ENCODE results near the gene LHPP.

LHPP gene

DNA sequence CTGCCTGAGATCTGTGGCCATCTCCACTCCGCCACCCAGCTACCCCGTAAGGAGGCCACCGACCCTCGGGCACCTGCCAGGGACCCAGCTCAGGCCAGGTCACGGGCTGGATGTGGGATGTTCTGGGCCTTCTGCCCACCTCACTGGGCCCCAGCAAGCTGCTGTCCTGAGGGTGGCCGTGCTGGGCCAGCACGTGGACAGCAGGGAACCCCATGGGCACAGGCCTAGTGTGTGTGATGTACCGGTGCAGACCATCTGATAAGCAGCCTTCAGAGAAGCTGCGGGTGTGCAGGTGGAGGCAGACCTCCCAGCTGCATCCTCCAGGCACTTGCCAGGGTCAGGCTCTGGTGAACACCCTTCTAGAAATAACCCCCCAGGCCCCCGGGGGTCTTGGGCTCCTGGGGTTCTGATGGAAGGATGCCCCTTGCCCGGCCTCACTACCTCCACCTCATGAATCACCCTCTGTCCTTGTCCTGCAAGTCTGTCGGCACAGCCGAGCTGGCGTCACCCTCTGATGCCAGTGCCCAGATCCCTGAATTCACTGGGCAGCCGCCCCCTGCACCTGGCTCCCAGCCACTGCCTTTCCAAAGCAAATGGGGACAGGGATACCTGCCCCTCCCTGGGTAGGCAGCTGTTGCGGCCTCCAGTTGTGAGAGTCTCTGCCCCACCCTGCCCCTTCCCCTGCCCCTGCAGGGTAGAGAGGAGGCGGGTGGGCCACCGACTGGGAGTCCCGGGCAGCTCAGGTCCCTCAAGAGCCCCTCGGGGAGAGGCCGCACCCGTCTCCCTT is 142.8 kb downstream of the LHPP start:
- Histone ChIP-seq H3K9me3 (ENCODE audit: control insufficient read depth, low read length) (no peaks in the 10 kb centered on the region), H3K27ac (ENCODE audit: low read length, poor library complexity, severe bottlenecking) (no peak overlapping the region), H4K91ac (ENCODE audit: low read length) (no peak overlapping the region), H2AFZ (ENCODE audit: low read depth, low read length) (no peak overlapping the region), H3K9ac (ENCODE audit: low read length) (no peak overlapping the region), H2BK12ac (ENCODE audit: low read length in 2 of 2) (no peak overlapping the region), H3K4ac (ENCODE audit: low read depth in 1 of 2, low read length in 2 of 2) (no peak overlapping the region), H2BK15ac (ENCODE audit: low read depth, poor library complexity, severe bottlenecking) (no peak overlapping the region), H3K4me1 (ENCODE audit: control insufficient read depth, insufficient read depth, low read depth, low read length) (no peaks in the 10 kb centered on the region), H3K4me2 (ENCODE audit: low read length, poor library complexity, severe bottlenecking) (no peak overlapping the region), H3K23ac (ENCODE audit: low read length in 2 of 2) (no peak overlapping the region), H3K18ac (ENCODE audit: low read depth in 1 of 2, low read length in 2 of 2) (no peak overlapping the region), H3K79me1 (replicated peaks; ENCODE audit: low read length, poor library complexity, severe bottlenecking) (no peaks in the 10 kb centered on the region), H2AK5ac (ENCODE audit: low read length, severe bottlenecking) (no peak overlapping the region), H3K36me3 (ENCODE audit: control insufficient read depth in 1 of 2, insufficient read depth in 2 of 2, low read depth in 1 of 2, low read length in 2 of 2) (no peaks in the 10 kb centered on the region), H2BK120ac (ENCODE audit: low read depth, low read length) (no peak overlapping the region), H3K4me3 (ENCODE audit: insufficient read depth in 1 of 2, low read depth in 1 of 2, low read length in 2 of 2) (no peak overlapping the region), H4K8ac (ENCODE audit: low read length) (no peak overlapping the region), H2BK5ac (ENCODE audit: low read depth, low read length, poor library complexity, severe bottlenecking) (no peak overlapping the region), H3K14ac (ENCODE audit: low read length in 2 of 2) (no peak overlapping the region), H3K27me3 (ENCODE audit: control insufficient read depth in 1 of 2, insufficient read depth in 1 of 2, low read length in 2 of 2) (peaks cover 0 to under 1% of the 10 kb centered on the region in 2 experiments)
- WGBS = 86% methylated on average over 22 of the region's 22 CpGs
- DNase-seq = no peak

- no peak overlapping the region for H2BK15ac ChIP-seq (ENCODE audit: low read depth, poor library complexity, severe bottlenecking)
Observed at GRCh38 chr10:124605001-124605370, 143.4 kb downstream of the LHPP start.

DNA sequence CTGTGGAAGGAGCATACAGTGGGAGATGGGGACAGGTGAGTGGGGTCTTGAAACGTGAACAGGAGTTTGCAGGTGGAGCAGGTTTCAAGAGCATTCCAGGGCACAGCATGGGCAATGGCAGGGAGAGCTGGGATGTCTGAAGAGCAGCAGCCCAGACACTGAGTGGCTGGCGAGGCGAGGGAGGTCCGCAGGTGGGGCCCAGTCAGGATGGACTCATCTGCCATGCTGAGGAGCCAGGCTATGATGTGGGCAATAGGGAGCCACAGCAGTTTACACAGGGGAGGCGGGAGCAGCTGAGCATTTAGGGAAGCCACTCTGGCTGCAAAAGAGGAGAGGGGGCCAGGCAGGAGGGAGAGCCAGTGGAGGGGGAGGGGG is 143.8 kb downstream of the LHPP start:
- H2BK12ac ChIP-seq (ENCODE audit: low read length in 2 of 2) = no peak overlapping the region
- no peak overlapping the region for H3K27ac ChIP-seq (ENCODE audit: low read length, poor library complexity, severe bottlenecking)
- no peak overlapping the region for H4K8ac ChIP-seq (ENCODE audit: low read length)
- DNase-seq = no peak
- no peak overlapping the region for H3K4me2 ChIP-seq (ENCODE audit: low read length, poor library complexity, severe bottlenecking)
- no peak overlapping the region for H2BK15ac ChIP-seq (ENCODE audit: low read depth, poor library complexity, severe bottlenecking)
- H3K9me3 ChIP-seq (ENCODE audit: control insufficient read depth, low read length) = no peaks in the 10 kb centered on the region
- WGBS = 92% methylated on average over 5 of the region's 5 CpGs
- no peak overlapping the region for H3K18ac ChIP-seq (ENCODE audit: low read depth in 1 of 2, low read length in 2 of 2)
- H2BK120ac ChIP-seq (ENCODE audit: low read depth, low read length) = no peak overlapping the region
- H3K4me1 ChIP-seq (ENCODE audit: control insufficient read depth, insufficient read depth, low read depth, low read length) = no peaks in the 10 kb centered on the region
- H3K4ac ChIP-seq (ENCODE audit: low read depth in 1 of 2, low read length in 2 of 2) = no peak overlapping the region
- no peak overlapping the region for H3K14ac ChIP-seq (ENCODE audit: low read length in 2 of 2)
- H3K79me1 ChIP-seq (replicated peaks; ENCODE audit: low read length, poor library complexity, severe bottlenecking) = no peaks in the 10 kb centered on the region
- no peak overlapping the region for H2AK5ac ChIP-seq (ENCODE audit: low read length, severe bottlenecking)
- no peaks in the 10 kb centered on the region for H3K27me3 ChIP-seq (ENCODE audit: control insufficient read depth in 1 of 2, insufficient read depth in 1 of 2, low read length in 2 of 2)
- H3K9ac ChIP-seq (ENCODE audit: low read length) = no peak overlapping the region
- no peak overlapping the region for H4K91ac ChIP-seq (ENCODE audit: low read length)
- no peak overlapping the region for H2BK5ac ChIP-seq (ENCODE audit: low read depth, low read length, poor library complexity, severe bottlenecking)
- H3K36me3 ChIP-seq (ENCODE audit: control insufficient read depth in 1 of 2, insufficient read depth in 2 of 2, low read depth in 1 of 2, low read length in 2 of 2) = no peaks in the 10 kb centered on the region
- no peak overlapping the region for H2AFZ ChIP-seq (ENCODE audit: low read depth, low read length)
- no peak overlapping the region for H3K23ac ChIP-seq (ENCODE audit: low read length in 2 of 2)
- H3K4me3 ChIP-seq (ENCODE audit: insufficient read depth in 1 of 2, low read depth in 1 of 2, low read length in 2 of 2) = peak overlapping the region in 1 of 2 experiments; percentile 1

More at GRCh38 chr10:124605001-124605370, 143.4 kb downstream of the LHPP start:
- no peak overlapping the region for H3K14ac ChIP-seq (ENCODE audit: low read length in 2 of 2)
- H4K8ac ChIP-seq (ENCODE audit: low read length) = no peak overlapping the region
- H3K9ac ChIP-seq (ENCODE audit: low read length) = no peak overlapping the region
- 77% methylated on average over 8 of the region's 8 CpGs for WGBS
- H2AK5ac ChIP-seq (ENCODE audit: low read length, severe bottlenecking) = no peak overlapping the region
- H3K4ac ChIP-seq (ENCODE audit: low read depth in 1 of 2, low read length in 2 of 2) = no peak overlapping the region
- H3K27me3 ChIP-seq (ENCODE audit: control insufficient read depth in 1 of 2, insufficient read depth in 1 of 2, low read length in 2 of 2) = no peaks in the 10 kb centered on the region
- H3K36me3 ChIP-seq (ENCODE audit: control insufficient read depth in 1 of 2, insufficient read depth in 2 of 2, low read depth in 1 of 2, low read length in 2 of 2) = no peaks in the 10 kb centered on the region
- no peak overlapping the region for H2BK5ac ChIP-seq (ENCODE audit: low read depth, low read length, poor library complexity, severe bottlenecking)
- DNase-seq = no peak
- H3K27ac ChIP-seq (ENCODE audit: low read length, poor library complexity, severe bottlenecking) = no peak overlapping the region
- H2AFZ ChIP-seq (ENCODE audit: low read depth, low read length) = no peak overlapping the region
- no peak overlapping the region for H2BK12ac ChIP-seq (ENCODE audit: low read length in 2 of 2)
- H2BK120ac ChIP-seq (ENCODE audit: low read depth, low read length) = no peak overlapping the region
- H3K4me1 ChIP-seq (ENCODE audit: control insufficient read depth, insufficient read depth, low read depth, low read length) = no peaks in the 10 kb centered on the region
- H3K4me3 ChIP-seq (ENCODE audit: insufficient read depth in 1 of 2, low read depth in 1 of 2, low read length in 2 of 2) = no peak overlapping the region
- no peak overlapping the region for H3K4me2 ChIP-seq (ENCODE audit: low read length, poor library complexity, severe bottlenecking)
- H3K23ac ChIP-seq (ENCODE audit: low read length in 2 of 2) = no peak overlapping the region
- no peak overlapping the region for H4K91ac ChIP-seq (ENCODE audit: low read length)
- no peak overlapping the region for H3K18ac ChIP-seq (ENCODE audit: low read depth in 1 of 2, low read length in 2 of 2)
- H3K9me3 ChIP-seq (ENCODE audit: control insufficient read depth, low read length) = no peaks in the 10 kb centered on the region
- no peaks in the 10 kb centered on the region for H3K79me1 ChIP-seq (replicated peaks; ENCODE audit: low read length, poor library complexity, severe bottlenecking)

GRCh38 chr10:124605856-124606812 is 144.5 kb downstream of the LHPP start:
- no peak overlapping the region for H2AFZ ChIP-seq (ENCODE audit: low read depth, low read length)
- no peaks in the 10 kb centered on the region for H3K27me3 ChIP-seq (ENCODE audit: control insufficient read depth in 1 of 2, insufficient read depth in 1 of 2, low read length in 2 of 2)
- peak overlapping the region in 1 of 2 experiments; percentile 26 for H3K14ac ChIP-seq (ENCODE audit: low read length in 2 of 2)
- H3K4ac ChIP-seq (ENCODE audit: low read depth in 1 of 2, low read length in 2 of 2) = no peak overlapping the region
- no peak overlapping the region for H3K9ac ChIP-seq (ENCODE audit: low read length)
- no peak overlapping the region for H4K91ac ChIP-seq (ENCODE audit: low read length)
- no peaks in the 10 kb centered on the region for H3K4me1 ChIP-seq (ENCODE audit: control insufficient read depth, insufficient read depth, low read depth, low read length)
- no peak overlapping the region for H2BK5ac ChIP-seq (ENCODE audit: low read depth, low read length, poor library complexity, severe bottlenecking)
- H4K8ac ChIP-seq (ENCODE audit: low read length) = no peak overlapping the region
- no peak overlapping the region for H3K18ac ChIP-seq (ENCODE audit: low read depth in 1 of 2, low read length in 2 of 2)
- DNase-seq = no peak
- no peak overlapping the region for H2BK12ac ChIP-seq (ENCODE audit: low read length in 2 of 2)
- no peak overlapping the region for H3K4me2 ChIP-seq (ENCODE audit: low read length, poor library complexity, severe bottlenecking)
- no peak overlapping the region for H2BK15ac ChIP-seq (ENCODE audit: low read depth, poor library complexity, severe bottlenecking)
- no peak overlapping the region for H2AK5ac ChIP-seq (ENCODE audit: low read length, severe bottlenecking)
- no peaks in the 10 kb centered on the region for H3K79me1 ChIP-seq (replicated peaks; ENCODE audit: low read length, poor library complexity, severe bottlenecking)
- no peak overlapping the region for H3K23ac ChIP-seq (ENCODE audit: low read length in 2 of 2)
- H3K36me3 ChIP-seq (ENCODE audit: control insufficient read depth in 1 of 2, insufficient read depth in 2 of 2, low read depth in 1 of 2, low read length in 2 of 2) = no peaks in the 10 kb centered on the region
- no peaks in the 10 kb centered on the region for H3K9me3 ChIP-seq (ENCODE audit: control insufficient read depth, low read length)
- H2BK120ac ChIP-seq (ENCODE audit: low read depth, low read length) = no peak overlapping the region
- 84% methylated on average over 29 of the region's 31 CpGs for WGBS
- H3K27ac ChIP-seq (ENCODE audit: low read length, poor library complexity, severe bottlenecking) = no peak overlapping the region
- no peak overlapping the region for H3K4me3 ChIP-seq (ENCODE audit: insufficient read depth in 1 of 2, low read depth in 1 of 2, low read length in 2 of 2)
